VCaP (cell line): Measurements from ENCODE around the gene RNASE4.
A peak's percentile ranks its signal among the peaks of the same experiment; 100 is the strongest.
"Not testable (repeated sequence)": the region's sequence is repeated elsewhere in the genome, so short reads cannot be mapped to it uniquely, and the experiment has no call there.

Experiments used
- H3K27ac ChIP-seq: fragments of 450-650 bp; 2 replicates; pipeline ENCODE4 v1.5.1; 2017
- CTCF ChIP-seq: fragments of 450-650 bp; conservative IDR thresholded peaks from 2 replicates; pipeline ENCODE4 v1.5.1; 2017; ENCODE audit warnings: mild to moderate bottlenecking, moderate library complexity

RNASE4 gene

GRCh38 chr14:20662968-20663732 lies 21.2 kb upstream of the RNASE4 start:
- TF ChIP-seq CTCF: peak; percentile 75
- peak overlapping the region; percentile 34 for H3K27ac ChIP-seq

GRCh38 chr14:20666400-20666961 lies 17.9 kb upstream of the RNASE4 start:
- H3K27ac ChIP-seq: not testable (repeated sequence)

GRCh38 chr14:20667957-20668356 lies 16.4 kb upstream of the RNASE4 start:
- TF ChIP-seq CTCF: no peak
- no peak overlapping the region for H3K27ac ChIP-seq

- no peak overlapping the region for H3K27ac ChIP-seq
- TF ChIP-seq CTCF: no peak
Observed at GRCh38 chr14:20668969-20669368, 15.4 kb upstream of the RNASE4 start.

GRCh38 chr14:20671597-20672283 lies 12.6 kb upstream of the RNASE4 start:
- TF ChIP-seq CTCF: no peak
- H3K27ac ChIP-seq: peak overlapping the region; percentile 71

GRCh38 chr14:20675669-20676068 lies 8.7 kb upstream of the RNASE4 start:
- H3K27ac ChIP-seq: no peak overlapping the region
- no peak for TF ChIP-seq CTCF

- no peak overlapping the region for H3K27ac ChIP-seq
- TF ChIP-seq CTCF: no peak
Observed at GRCh38 chr14:20676072-20676471, 8.3 kb upstream of the RNASE4 start.

GRCh38 chr14:20679907-20680306 lies 4.5 kb upstream of the RNASE4 start:
- no peak for TF ChIP-seq CTCF
- H3K27ac ChIP-seq: peak overlapping the region; percentile 96
